Activated effector memory CD4-positive, alpha-beta T cell treated with Interleukin-2 at 50 U/mL for 16 hours (primary cell): ENCODE results near the gene ZNF135.

Experiments used
- DNase-seq: peaks from one replicate; pipeline ENCODE4 v3.0.0-alpha.2; 2020

ZNF135 gene

DNA sequence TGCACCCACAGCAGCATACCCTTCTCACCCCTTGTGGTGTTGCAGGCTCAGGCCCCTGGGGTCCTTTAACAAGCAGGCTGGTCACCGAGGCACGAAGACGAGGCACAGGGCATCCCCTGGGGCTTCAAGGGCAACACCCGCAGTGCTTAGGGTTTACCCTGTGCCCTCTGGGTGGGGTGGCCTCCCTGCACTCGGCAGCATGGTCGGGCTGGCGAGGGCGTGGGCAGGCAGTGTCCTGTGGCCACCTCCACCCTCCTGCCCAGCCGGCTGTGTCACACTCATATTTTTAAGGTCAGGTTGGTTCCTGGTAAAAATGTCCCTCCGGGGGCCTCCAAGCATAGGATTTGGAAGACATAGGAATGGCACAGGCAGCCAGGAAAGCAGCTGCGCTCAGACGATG lies 11.4 kb upstream of the ZNF135 start:
- no peak for DNase-seq

- no peak for DNase-seq
Observed at GRCh38 chr19:58052256-58052655, 6.8 kb upstream of the ZNF135 start.

GRCh38 chr19:58053480-58054156 lies 5.5 kb upstream of the ZNF135 start:
- DNase-seq = no peak

DNA sequence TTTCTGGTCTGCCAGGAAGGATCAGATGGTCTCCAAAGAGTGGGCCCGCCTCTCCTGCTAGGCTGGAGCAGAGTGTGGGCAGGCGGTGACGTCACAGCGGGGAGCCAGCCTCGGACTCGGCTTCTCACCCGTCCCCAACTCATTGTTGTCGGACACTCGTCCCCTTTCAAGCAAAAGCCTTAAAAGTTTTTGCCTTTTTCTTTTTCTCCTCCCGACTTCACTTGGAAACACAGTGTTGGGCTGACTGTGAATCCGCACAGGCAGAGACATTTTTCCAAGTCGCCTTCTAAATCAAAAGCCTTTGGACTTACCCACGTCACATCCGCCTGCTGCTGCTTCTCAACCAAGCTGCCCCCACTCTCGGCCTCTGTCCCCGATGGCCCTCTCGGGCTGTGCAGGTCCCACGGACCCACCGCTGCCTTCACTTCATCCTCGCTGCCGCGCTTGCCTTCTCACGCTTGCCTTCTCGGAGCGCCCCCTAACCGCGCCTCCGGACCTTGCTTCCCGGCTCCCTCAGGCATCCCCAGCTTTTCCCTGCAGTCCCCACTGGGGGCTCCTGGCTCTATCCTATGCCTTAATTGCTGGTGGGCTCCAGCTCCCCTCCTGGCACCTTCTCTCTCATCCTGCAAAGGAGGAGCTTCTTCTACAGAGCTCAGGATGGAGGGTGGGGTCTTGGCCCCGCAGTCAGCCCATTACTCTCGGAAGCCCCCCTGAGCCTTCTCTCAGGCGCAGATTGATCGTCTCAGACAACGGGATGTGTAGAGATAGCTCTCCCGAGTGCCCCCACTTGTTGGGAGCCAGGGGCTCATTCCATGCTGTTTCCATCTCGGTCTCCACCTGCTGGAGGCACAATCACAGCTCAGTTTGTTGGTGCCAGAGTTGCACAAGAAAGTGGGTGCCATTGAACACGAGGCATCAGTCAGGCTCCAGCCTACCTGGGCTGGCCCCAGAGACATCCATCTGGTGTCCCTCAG lies 3.9 kb upstream of the ZNF135 start:
- DNase-seq = no peak

DNA sequence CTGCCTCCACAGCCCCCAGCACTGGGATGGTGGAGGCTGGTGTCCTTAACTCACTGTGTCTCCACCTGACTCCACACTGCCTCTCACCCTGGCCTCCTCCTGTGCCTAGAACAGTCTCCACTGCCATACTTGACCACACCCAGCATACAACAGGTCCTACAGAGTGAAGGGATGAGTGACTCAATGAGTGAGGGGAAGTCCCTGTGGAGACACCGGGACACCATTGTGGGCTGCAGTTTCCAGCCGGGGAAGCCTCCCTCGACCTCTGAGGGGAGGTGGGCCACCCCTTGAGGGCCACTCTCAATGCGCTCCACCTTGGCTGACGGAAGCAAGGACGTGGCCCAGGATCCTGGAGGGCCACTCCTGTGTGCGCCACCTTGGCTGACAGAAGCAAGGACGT lies 2.8 kb upstream of the ZNF135 start:
- DNase-seq = no peak

DNA sequence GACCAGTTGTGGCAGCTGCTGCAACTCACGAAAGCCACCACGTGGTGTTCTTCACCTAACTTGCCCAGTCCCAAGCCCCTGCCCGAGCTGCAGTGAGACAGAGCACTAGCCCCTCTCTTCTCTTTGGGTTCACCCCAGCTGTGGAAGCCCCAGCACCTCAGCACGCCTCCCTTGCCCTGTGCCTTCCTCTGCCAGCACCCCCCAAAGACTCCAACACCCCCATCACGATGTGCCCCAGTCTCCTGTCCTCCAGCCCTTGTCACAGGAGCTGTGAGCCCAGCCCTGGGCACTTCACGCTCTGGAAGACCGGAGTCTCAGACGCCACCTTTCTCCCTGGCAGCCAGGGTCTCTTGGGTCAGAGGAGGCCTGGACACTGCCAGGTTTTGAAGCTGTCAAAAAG lies 2.2 kb upstream of the ZNF135 start:
- no peak for DNase-seq

DNA sequence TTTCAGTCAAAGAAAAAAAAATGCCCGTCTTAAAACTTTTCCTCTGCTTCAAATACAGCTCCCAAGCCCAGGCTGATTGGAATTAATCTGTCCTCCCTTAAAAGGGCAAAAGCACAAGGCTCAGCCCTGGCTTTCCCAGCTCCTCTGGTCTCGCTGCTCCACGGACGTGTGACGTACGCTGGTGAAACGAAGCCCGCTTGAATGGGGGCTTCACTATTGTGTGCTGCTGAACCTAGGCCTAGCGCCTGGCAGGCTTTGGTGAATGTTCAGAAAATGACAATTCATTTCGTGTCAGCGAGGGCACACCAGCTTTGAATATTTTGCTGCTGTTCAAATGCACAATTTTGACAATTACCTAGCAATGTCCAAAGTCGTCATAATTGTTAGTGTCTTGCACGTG lies 615 bp upstream of the ZNF135 start:
- no peak for DNase-seq

DNA sequence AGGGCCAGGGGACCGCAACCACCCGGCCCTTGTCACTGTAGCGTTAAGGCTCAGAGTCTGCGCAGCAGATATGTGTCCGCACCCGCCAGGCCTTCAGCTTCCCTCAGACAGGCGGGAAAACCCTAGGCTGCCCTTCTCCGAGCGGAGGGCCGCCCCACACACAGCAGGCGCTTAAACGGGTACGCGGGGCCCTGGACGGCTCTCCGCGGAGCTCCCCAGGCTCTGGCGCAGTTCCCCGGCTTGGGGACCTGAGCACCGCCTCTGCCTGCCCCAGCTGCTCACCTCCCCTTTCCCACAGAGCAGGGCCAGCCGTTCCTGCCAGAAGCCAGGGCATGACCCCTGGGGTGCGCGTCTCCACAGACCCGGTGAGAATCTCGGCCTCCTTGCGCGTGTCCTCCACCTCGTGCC lies 593 bp downstream of the ZNF135 start:
- no peak for DNase-seq

DNA sequence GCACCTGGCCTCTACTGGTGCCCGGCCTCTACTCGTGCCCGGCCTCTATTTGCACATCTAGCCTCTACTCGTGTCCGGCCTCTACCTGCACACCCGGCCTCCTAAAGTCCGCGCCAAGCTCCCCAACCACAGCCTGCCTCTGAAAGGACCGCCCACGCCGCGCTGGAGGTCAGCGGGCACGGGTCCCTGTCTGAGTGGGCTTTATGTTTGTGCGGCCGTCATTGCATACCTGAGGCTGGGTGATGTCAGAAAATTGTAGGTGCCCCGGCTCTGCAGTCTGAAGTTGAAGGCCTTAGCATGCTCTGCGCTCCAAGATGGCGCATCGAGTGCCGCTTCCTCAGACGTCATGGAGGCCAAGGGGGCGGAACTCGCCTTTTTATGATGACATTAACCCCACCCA lies 1.1 kb downstream of the ZNF135 start:
- DNase-seq = no peak

GRCh38 chr19:58063712-58064111 lies 4.6 kb downstream of the ZNF135 start:
- DNase-seq = no peak

- DNase-seq = no peak
Observed at GRCh38 chr19:58067240-58067912, 8.3 kb downstream of the ZNF135 start.

DNA sequence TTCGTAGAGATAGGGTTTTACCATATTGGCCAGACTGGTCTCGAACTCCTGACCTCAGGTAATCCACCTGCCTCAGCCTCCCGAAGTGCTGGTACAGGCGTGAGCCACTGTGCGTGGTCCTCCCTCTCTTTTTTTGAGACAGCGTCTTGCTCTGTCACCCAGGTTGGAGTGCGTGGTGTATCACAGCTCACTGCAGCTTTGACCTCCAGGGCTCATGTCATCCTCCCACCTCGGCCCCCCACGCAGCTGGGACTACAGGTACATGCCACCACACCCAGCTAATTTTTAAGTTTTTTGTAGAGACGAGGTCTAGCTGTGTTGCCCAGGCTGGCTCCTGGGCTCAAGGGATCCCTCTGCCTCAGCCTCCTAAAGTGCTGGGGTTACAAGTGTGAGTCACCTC lies 20.7 kb downstream of the ZNF135 start:
- no peak for DNase-seq

DNA sequence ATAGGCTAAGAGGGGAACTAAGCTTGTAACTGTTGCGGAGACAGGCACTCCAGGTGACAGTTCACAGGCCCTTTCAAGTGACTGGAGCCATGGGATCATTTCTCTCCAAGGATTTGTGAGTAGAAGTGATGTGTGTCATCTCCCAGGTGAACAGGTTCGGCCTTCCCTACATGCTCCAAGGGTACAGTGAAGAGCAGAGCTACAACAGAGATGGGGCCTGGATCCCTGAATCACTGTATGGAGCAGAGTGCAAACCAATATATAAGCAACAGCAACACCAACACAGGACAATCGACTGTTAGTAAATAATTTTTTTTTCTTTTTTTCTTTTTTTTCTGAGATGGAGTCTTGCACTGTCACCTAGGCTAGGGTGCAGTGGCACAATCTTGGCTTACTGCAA lies 23.9 kb downstream of the ZNF135 start:
- no peak for DNase-seq

GRCh38 chr19:58084596-58085347 lies 25.7 kb downstream of the ZNF135 start:
- DNase-seq = no peak

DNA sequence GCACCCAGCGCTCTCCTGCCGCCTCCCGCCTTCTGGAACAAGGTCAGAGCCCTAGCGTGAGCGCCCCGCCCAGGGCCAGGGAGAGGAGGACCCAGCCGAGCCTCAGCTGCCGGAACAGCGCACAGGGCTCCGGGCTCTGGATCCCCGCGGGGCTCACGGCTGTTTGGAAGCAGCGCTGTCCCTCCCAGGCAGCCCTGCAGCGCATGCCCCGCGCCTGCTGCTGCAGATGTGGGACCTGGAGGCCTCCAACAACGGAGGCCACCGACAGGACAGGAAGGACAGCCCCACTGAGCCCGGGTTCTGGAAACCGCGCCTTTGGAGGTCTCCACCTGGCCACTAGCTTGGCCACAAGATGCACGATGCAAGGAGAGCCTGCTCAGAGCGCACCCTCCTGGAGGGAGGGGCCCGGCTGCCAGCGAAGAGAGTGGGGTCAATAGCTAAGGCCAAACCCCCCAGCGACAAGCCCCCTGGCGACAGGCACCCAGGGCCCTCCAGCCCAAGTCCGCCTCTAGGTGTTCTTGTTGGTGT lies 26.3 kb downstream of the ZNF135 start:
- DNase-seq = no peak

DNA sequence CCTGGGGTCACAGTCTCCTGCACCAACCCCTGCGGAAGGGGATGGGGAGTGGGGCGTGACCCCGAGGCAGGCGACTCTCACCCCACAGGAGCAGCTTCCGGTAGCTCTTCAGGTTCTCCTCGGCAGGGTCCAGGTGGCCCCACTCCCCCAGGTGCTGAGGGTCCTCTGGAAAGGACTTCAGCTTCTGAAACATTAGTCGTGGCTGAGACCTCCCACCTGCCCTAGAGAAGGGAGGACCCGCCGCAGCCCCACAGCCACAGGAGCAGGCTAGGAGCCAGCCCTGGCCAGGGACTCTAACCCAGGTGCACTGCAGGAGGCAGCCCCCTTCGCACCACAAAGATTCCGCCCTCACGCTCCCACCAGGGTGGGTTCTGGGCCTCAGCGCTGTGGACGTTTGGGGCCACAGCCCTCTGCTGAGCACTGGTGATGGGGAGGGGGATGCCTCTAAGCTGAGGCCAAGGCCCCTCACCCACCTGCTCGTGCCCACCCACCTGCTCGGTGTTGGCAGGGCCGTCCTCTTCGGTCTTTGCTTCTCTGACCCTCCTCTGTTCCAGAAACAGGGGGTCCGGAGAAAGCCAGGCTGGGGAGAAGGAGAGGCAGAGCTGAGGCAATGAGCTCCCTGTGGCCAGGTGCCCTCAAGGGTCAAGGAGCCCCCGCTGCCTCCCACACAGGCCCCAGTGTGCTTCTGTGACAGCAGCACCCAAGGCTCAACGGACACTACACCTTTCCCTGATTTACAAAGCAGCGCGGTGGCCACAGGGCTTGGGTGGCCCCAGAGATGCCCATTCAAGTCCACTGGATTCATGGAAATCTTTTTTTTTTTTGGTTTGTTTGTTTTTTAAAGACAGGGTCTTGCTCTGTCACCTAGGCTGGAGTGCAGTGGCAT lies 28.0 kb downstream of the ZNF135 start:
- DNase-seq = no peak

GRCh38 chr19:58088521-58089052 lies 29.5 kb downstream of the ZNF135 start:
- no peak for DNase-seq

- no peak for DNase-seq
Observed at GRCh38 chr19:58089846-58090245, 30.8 kb downstream of the ZNF135 start.

- DNase-seq = no peak
Observed at GRCh38 chr19:58091251-58091995, 32.3 kb downstream of the ZNF135 start.

DNA sequence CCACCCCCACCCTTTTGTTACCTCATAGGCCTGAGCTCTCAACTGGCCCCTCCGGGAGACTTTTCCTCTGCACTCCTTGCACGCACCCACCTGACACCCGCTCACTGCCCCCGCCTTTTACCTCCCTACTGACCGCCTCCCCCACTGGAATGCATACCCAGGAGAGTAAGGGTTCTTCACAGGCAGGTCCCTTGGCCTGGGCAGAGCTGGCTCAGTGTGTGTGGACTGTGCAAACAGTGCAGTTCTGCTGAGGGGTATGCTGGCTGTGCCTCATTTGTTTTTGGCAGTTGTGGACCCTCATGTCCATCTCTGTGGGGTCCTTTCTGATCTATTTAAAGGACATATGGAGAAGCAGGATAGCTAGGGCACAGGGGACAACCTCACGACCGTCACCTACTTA lies 34.0 kb downstream of the ZNF135 start:
- DNase-seq = no peak

DNA sequence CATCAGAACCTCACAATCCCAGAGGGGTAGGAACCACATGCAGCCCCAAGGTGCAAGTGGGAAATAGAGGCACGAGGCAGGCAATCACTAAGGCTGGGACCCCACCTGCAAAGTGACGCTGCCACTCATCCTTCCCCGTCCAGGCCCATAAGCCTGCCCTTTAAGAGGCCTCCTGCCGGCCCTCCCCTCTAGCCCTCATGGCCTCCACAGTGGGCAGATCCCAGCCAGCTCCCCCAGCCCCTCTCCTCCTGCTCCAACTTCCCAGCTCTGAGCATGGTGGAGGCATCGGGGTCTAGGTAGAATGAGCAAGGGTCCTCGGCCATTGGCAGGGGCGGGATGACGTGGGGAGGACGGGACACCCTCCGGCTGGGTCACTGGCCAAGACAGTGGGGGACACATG lies 36.2 kb downstream of the ZNF135 start:
- DNase-seq = no peak
